PC-3 (cell line): ENCODE results near the gene CDHR3. TPM values are rescaled to one million over a fixed set of nuclear protein-coding genes. Genes with fewer than 3 reads are reported as not detected.
A peak's percentile ranks its signal among the peaks of the same experiment; 100 is the strongest.

ENCODE experiments used
- ATAC-seq: fragments of 200-7000 bp; cut with Tn5 transposase; 2 replicates; pipeline ENCODE4 v1.9.1; 2020; ENCODE audit warnings: mild to moderate bottlenecking, moderate library complexity
- BruUV-seq: library from RNA; stranded (reverse); fragments of 400-500 nt; replicated peaks from 2 replicates; lab custom pipeline; 2021; lab: Mats Ljungman, UMichigan
- CTCF ChIA-PET: fragments of 300-600 bp; sonication (Branson Sonifier 250); formaldehyde crosslinking; loops from one replicate; lab custom pipeline; 2022; ENCODE audit warnings: antibody characterized with exemption; lab: Charles Lee
- POLR2A ChIA-PET: fragments of 300-600 bp; sonication (Branson Sonifier 250); formaldehyde crosslinking; loops from one replicate; lab custom pipeline; 2022; ENCODE audit warnings: antibody characterized with exemption; ENCODE audit not compliant: unreplicated experiment; lab: Charles Lee
- DNase-seq: peaks from one replicate; pipeline ENCODE4 v3.0.0-alpha.2; 2015
- H2AFZ ChIP-seq: fragments of 300-600 bp; sonication (generic); 2 replicates; pipeline ENCODE4 v1.6.0; 2016; ENCODE audit warnings: antibody characterized with exemption, low read length
- H3F3A ChIP-seq: fragments of 300-600 bp; sonication (generic); one replicate; pipeline ENCODE4 v1.6.0; 2017; ENCODE audit warnings: antibody characterized with exemption, low read length, control low read depth, mild to moderate bottlenecking; ENCODE audit not compliant: unreplicated experiment
- H3K27ac ChIP-seq: fragments of 300-600 bp; sonication (generic); 2 replicates; pipeline ENCODE4 v1.5.1; 2016; ENCODE audit warnings: mild to moderate bottlenecking, low read length
- H3K27me3 ChIP-seq: fragments of 300-600 bp; sonication (generic); 2 replicates; pipeline ENCODE4 v1.6.1; 2016; ENCODE audit warnings: low read length, mixed read lengths
- H3K36me3 ChIP-seq: fragments of 300-600 bp; sonication (generic); 2 replicates; pipeline ENCODE4 v1.6.1; 2016; ENCODE audit warnings: low read depth, mixed run types, low read length, mixed read lengths
- H3K4me1 ChIP-seq: fragments of 300-600 bp; sonication (generic); 2 replicates; pipeline ENCODE4 v1.5.1; 2016; ENCODE audit warnings: low read length; ENCODE audit not compliant: insufficient read depth
- H3K4me2 ChIP-seq: fragments of 300-600 bp; sonication (generic); 2 replicates; pipeline ENCODE4 v1.6.0; 2016; ENCODE audit warnings: low read length
- H3K4me3 ChIP-seq: fragments of 300-600 bp; sonication (generic); 2 replicates; pipeline ENCODE4 v1.5.1; 2016; ENCODE audit warnings: mild to moderate bottlenecking, low read length, mixed read lengths
- H3K79me2 ChIP-seq: fragments of 300-600 bp; sonication (generic); 2 replicates; pipeline ENCODE4 v1.6.1; 2017; ENCODE audit warnings: low read length, mixed read lengths
- H3K9ac ChIP-seq: fragments of 300-600 bp; sonication (generic); 2 replicates; pipeline ENCODE4 v1.6.0; 2016; ENCODE audit warnings: mild to moderate bottlenecking, low read length
- H3K9me2 ChIP-seq: fragments of 300-600 bp; sonication (generic); replicated peaks from 2 replicates; pipeline ENCODE4 v1.6.1; 2016; ENCODE audit warnings: mixed run types, low read length, mixed read lengths
- H3K9me3 ChIP-seq: fragments of 300-600 bp; sonication (generic); 2 replicates; pipeline ENCODE4 v1.6.1; 2016; ENCODE audit warnings: low read length, mixed read lengths
- H4K20me1 ChIP-seq: fragments of 300-600 bp; sonication (generic); 2 replicates; pipeline ENCODE4 v1.6.1; 2016; ENCODE audit warnings: low read length, mixed read lengths
- EZH2 ChIP-seq: fragments of 300-600 bp; sonication (generic); IDR thresholded peaks from one replicate; pipeline ENCODE4 v1.6.1; 2017; ENCODE audit warnings: antibody characterized with exemption, mild to moderate bottlenecking, low read length; ENCODE audit not compliant: unreplicated experiment
- EZH2phosphoT487 ChIP-seq: fragments of 300-600 bp; sonication (generic); IDR thresholded peaks from 2 replicates; pipeline ENCODE4 v1.6.1; 2018; ENCODE audit warnings: mild to moderate bottlenecking, antibody characterized with exemption, low read length, borderline replicate concordance
- intact Hi-C: fragments of 100-400 bp; cut with micrococcal nuclease; formaldehyde crosslinking; loops from 2 replicates; pipeline ENCODE4 v1.9.0; 2023
- total RNA-seq: library from RNA; depleted of rRNA; stranded (reverse); fragments of >200 nt; gene quantifications from 2 replicates; pipeline ENCODE4 v1.2.3, GENCODE V29; 2014
- TF ChIP-seq, protein P1 (sequence below): fragments of 300-600 bp; sonication (generic); conservative IDR thresholded peaks from 2 replicates; pipeline ENCODE4 v1.5.1; 2017; ENCODE audit warnings: antibody characterized with exemption, low read depth, mild to moderate bottlenecking, low read length

Gene CDHR3
- total RNA-seq, 1 experiment from 2014 or later, result 9.8 TPM

DNA sequence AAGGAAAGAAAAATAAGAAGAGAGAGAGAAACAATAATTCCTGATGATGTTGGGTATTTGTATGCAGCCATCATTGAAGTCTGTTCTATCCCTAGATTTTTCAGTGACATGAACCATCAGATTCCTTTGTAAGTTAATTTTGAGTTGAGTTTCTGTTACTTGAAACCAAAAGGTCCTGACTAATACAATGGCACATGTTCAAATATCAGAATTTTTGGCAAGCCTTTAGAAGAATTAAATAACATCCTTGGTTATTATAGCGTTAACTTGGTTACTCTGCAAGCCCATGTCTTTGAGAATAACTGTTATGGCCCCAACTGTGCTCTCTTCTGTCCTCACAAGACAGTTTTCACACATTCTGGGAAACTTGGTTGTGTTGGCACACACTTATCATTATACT, 82.5 kb downstream of the CDHR3 start:
- Histone ChIP-seq H3K4me2 (no peak overlapping the region), H3K27ac (no peak overlapping the region), H3K9me2 (no peaks in the 10 kb centered on the region), H3F3A (no peaks in the 10 kb centered on the region), H3K4me3 (no peak overlapping the region), H4K20me1 (no peaks in the 10 kb centered on the region), H3K4me1 (peaks cover 11% of the 10 kb centered on the region), H3K9ac (no peak overlapping the region), H3K79me2 (no peaks in the 10 kb centered on the region), H3K9me3 (no peaks in the 10 kb centered on the region), H2AFZ (no peak overlapping the region), H3K36me3 (no peaks in the 10 kb centered on the region), H3K27me3 (no peaks in the 10 kb centered on the region)
- DNase-seq (peak; percentile 62), ATAC-seq (no peak)
- intact Hi-C loops, result loop anchor here (10.0 kb wide), 1 partner anchor 651 kb away; no protein-coding TSS in a partner anchor
- POLR2A ChIA-PET, result no interaction called here
- BruUV-seq, result no TSS peak
- TF ChIP-seq EZH2phosphoT487, result no peak
- no peak for TF ChIP-seq EZH2
- TF ChIP-seq, protein P1, sequence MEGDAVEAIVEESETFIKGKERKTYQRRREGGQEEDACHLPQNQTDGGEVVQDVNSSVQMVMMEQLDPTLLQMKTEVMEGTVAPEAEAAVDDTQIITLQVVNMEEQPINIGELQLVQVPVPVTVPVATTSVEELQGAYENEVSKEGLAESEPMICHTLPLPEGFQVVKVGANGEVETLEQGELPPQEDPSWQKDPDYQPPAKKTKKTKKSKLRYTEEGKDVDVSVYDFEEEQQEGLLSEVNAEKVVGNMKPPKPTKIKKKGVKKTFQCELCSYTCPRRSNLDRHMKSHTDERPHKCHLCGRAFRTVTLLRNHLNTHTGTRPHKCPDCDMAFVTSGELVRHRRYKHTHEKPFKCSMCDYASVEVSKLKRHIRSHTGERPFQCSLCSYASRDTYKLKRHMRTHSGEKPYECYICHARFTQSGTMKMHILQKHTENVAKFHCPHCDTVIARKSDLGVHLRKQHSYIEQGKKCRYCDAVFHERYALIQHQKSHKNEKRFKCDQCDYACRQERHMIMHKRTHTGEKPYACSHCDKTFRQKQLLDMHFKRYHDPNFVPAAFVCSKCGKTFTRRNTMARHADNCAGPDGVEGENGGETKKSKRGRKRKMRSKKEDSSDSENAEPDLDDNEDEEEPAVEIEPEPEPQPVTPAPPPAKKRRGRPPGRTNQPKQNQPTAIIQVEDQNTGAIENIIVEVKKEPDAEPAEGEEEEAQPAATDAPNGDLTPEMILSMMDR, result no peak
- CTCF ChIA-PET, result no interaction called here

DNA sequence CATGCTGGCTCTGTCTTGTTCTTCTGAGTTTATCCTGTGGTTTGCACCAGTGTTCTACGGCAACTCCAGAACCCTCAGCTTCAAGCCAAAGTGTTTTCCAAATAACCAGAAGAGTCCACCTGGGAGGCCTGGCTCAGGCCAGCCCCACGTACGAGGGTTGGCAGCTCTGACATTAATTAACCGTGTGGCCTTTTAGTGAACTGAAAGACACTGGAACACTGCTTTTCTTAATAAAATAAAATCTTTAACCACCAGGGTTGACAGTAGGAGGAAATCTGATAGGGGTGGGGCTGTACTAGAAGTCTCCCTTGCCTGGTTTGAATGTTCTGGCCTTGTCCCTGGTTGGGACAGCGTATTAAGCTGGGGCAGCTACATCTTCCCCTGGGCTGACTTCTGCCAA, 84.1 kb downstream of the CDHR3 start:
- Histone ChIP-seq H2AFZ (no peak overlapping the region), H3F3A (no peaks in the 10 kb centered on the region), H3K27me3 (no peaks in the 10 kb centered on the region), H3K9ac (no peak overlapping the region), H3K4me1 (peaks cover 19% of the 10 kb centered on the region), H3K4me2 (no peak overlapping the region), H3K4me3 (no peak overlapping the region), H3K36me3 (no peaks in the 10 kb centered on the region), H3K9me3 (no peaks in the 10 kb centered on the region), H3K79me2 (no peaks in the 10 kb centered on the region), H4K20me1 (no peaks in the 10 kb centered on the region), H3K9me2 (no peaks in the 10 kb centered on the region), H3K27ac (no peak overlapping the region)
- CTCF ChIA-PET, result interaction anchor here (0.7 to 1.0 kb wide), 2 partner anchors 107 to 165 kb away, joined by 3 to 4 read pairs; no protein-coding TSS in a partner anchor
- DNase-seq (no peak), ATAC-seq (no peak)
- POLR2A ChIA-PET, result no interaction called here
- BruUV-seq, result no TSS peak
- TF ChIP-seq, protein P1, result no peak
- no peak for TF ChIP-seq EZH2phosphoT487
- no peak for TF ChIP-seq EZH2
- intact Hi-C loops, result loop anchor here (10.0 kb wide), 1 partner anchor 652 kb away; no protein-coding TSS in a partner anchor
